Measurements from ENCODE around the gene FUS.
A peak's percentile ranks its signal among the peaks of the same experiment; 100 is the strongest.
"Not testable (repeated sequence)": the region's sequence is repeated elsewhere in the genome, so short reads cannot be mapped to it uniquely, and the experiment has no call there.

The FUS gene

DNA sequence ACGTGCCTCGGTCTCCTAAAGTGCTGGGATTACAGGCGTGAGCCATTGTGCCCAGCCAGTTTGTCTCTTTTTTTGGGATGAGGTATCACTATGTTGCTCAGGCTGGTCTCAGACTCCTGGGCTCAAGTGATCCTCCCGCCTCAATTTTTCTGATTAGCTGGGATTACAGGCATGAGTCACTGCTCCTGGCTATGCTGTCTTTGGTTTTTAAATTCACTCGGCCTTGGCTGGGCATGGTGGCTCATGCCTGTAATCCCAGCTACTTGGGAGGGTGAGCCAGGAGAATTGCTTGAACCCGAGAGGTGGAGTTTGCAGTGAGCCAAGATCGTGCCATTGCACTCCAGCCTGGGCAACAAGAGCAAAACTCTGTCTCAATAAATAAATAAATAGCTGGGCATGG, 35.5 kb upstream of the FUS start:
- not testable (repeated sequence) for DNase-seq

DNA sequence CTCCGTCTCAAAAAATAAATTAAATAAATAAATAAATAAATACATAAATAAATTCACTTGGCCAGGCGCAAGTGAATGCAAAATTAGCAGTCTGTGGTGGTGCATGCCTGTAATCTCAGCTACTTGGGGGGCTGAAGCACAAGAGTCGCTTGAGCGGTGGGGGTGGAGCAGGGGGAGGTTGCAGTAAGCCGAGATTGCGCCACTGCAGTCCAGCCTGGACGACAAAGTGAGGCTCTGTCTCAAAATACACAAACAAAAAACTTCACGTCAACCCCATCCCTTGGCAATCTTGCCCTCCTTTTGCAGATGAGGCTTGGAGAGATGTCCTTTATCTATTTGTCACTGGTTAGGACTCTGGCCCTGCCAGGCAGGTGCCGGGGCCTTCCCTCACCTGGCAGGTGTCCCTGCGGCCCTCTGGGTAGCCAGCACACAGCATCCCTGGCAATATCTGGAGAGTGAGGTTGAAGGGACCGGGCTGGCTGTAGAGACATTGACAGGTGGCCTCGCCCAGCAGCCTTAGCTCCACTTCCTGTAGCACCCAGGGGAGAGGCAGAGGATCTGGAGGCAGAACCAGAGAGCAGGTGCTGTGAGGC, 34.4 kb upstream of the FUS start:
- no peak for DNase-seq

DNA sequence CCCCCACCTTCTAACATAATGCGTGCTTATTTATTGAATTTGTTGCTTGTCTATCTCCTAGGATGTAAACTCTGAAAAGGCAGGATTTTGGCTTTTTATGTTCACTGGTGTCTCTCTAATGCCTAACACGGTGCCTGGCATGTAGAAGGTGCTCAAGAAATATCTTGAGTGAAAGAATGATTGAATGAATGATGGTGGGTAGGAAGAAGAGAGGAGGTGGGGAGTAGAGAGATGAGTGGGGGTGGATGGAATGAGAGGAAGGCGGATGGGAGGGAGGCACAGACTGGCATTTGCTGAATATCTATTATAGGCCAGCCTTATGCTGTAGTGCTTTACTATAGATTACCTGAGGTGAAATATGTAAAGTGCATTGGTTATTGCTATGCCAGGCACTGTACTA, 32.4 kb upstream of the FUS start:
- DNase-seq: no peak

DNA sequence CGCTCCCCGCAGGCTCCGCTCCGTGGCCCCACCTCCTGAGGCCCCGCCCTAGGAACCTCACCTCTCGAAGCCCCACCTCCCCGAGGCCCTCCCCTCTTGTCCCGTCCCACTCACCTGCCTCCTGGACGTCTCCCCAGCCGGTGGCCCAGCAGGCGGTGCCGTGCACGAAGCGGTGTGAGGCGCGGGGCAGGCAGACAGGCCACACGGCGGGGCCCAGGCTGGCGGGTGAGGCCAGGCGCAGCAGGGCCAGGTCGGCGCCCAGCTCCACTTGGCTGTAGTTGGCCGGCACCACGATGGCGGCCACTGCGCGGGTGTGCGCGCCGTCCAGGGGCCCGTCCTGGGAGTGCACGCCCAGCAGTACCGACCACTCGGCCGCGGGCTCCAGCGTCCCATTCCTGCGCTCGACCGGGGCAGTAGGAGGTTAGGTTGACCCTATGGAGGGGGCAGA, 31.6 kb upstream of the FUS start:
- no peak for DNase-seq

DNA sequence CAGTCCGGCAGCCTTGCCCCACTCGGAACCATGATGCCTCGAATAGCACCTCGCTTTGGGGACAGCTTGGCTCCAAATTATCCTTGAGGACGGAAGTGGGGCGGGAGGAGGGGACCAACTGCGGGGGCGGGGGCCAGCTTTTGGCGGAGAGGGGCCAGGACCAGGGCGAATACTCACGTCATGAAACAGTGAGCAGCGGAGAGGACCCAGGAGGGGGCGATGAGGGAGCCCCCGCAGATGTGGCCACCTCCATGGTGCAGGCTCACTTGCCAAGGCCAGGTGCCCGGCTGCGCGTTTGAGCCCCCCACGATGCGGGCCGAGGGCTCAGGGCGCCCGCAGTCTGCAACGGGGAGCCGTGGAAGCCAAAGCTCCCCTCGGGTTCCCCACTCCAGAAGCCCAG, 31.0 kb upstream of the FUS start:
- no peak for DNase-seq

DNA sequence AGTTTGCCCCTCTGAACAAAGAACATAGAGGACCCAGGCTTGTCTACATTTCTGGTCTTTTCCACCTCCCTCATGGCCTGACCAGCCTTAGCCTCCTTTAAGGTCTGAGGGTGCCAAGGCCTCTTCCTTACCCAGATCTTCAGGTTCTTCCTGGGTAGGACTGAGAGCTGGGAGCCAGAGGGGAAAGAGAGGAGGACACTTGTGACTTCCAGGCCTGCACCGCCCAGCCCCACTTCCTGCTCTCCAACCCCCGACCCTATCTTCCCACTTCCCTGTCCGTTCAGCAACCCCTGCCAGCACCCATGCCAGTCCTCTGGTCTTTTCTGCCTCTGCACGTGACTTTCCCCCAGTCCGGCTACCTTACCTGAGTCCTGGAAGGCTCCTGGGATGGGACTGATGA, 30.6 kb upstream of the FUS start:
- no peak for DNase-seq

DNA sequence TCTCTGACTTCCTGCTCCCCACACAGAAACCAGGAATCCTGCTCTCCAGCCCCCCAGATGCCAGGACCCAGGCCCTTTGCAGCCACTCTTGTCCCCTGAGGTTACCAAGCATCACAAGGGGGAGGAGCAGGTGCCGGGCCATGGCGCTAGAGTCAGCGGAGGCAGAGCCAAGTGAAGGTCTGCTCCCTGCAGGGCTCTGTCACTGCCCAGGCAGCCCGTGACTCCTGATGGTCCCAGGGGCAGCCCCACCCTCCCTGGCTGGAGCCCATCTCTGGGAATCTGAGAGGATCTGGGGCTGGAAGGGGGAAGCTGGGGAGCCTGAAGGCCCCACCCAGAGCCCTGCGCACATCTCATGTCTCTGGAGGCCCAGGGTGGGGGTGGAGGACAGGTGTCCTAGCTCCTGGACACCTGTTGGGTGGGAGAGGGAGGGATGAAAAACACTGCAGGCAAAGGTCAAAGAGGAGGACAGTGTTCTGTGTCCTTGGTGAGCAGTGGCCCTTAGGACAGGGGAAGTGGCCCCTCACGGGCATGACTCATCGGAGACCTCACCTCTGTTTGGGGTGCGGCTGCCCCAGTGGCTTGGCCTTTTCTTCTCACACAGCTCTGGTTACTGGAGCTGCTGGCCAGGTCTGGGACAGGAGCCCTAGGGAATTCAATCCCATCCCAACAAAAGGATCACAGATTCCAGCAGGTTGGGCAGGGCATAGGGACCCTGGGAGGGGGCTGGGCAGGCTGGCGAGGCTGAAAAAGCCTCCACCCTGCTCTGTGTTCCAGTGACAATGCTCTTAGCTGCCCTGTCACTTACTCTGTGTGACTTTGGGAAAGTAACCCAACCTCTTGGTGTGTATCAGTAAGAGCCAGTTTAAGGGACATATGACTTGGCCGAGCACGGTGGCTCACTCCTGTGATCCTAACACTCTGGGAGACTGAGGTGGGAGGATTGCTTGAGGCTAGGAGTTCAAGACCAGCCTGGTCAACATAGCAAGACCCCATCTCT, 29.7 kb upstream of the FUS start, which contains the start of gene PRSS36:
TSS of gene PRSS36 (minus strand) at position 173 of the 997 bp plus-strand sequence. CDS start at position 142, 31 bp downstream.
- DNase-seq: no peak

DNA sequence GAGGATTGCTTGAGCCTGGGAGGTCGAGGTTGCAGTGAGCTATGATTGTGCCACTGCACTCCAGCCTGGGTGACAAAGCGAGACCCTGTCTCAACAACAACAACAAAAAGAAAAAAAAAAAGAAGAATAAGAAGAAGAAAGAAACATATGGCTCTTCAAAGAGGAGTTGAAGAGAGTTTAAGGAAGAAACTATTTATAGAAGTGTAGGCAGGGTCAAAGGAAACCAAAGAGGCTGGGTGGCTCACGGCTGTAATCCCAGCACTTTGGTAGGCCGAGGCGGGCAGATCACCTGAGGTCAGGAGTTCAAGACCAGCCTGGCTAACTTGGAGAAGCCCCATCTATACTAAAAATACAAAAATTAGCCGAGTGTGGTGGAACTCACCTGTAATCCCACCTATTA, 29.0 kb upstream of the FUS start:
- not testable (repeated sequence) for DNase-seq

DNA sequence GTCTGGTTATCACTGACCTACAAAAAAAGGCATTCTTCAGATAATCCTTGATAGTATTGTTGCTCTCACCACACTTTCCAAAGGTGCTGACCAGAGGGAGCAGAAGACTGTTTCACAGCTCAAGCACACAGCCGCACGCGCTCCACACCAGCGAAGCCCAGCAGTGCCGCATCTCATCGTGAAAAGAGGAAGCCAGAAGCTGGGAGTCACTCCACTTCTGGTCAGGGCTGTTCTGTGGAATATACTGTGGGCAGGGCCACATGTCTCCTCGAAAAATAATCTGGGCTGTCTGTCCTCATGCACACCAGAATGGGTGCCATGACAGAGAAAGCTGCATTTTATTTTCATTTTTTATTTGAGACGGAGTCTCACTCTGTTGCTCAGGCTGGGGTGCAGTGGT, 22.8 kb upstream of the FUS start:
- DNase-seq: peak; percentile 53 to 70

DNA sequence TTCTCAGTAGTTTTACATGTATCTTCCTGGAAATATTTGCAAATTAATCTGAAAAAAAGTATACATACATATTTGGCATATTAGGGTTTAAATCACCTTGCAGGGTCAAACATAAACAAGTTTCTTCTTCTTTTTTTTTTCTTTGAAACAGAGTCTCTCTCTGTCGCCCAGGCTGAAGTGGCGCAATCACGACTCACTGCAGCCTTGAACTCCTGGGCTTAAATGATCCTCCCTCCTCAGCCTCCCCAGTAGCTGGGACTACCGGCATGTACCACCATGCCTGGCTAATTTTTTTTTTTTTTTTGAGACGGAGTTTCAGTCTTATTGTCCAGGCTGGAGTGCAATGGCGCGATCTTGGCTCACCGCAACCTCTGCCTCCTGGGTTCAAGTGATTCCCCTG, 12.6 kb upstream of the FUS start:
- no peak for DNase-seq

DNA sequence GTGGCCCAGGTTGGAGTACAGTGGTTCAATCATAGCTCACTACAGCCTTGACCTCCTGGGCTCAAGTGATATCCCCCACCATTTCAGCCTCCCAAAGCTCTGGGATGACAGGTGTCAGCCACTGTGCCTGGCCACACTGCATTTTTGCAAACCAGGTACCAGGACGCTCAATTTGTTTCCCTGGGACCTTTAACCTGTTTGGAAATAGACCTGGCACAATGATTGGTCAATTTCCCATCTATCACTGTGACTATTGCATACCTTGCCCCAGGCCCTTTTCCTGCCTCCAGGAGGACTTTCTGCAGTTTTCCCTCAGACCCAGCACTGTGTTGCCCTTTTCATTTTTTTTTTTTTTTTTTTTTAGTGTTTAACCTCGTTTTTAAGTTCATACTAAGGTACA, 11.1 kb upstream of the FUS start:
- DNase-seq: no peak

DNA sequence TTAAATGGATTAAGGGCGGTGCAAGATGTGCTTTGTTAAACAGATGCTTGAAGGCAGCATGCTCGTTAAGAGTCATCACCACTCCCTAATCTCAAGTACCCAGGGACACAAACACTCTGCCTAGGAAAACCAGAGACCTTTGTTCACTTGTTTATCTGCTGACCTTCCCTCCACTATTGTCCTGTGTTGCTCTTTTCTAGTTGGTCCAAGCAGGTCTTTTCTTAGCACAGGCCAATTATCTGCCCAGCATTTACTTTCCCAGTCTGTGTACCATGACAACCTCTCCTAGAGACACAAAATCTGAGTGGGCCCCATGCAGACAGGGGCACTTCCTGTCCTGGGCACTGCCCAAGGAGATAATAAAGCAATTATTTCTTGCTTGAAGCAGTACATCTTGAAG, 9.9 kb upstream of the FUS start:
- not testable (repeated sequence) for DNase-seq

DNA sequence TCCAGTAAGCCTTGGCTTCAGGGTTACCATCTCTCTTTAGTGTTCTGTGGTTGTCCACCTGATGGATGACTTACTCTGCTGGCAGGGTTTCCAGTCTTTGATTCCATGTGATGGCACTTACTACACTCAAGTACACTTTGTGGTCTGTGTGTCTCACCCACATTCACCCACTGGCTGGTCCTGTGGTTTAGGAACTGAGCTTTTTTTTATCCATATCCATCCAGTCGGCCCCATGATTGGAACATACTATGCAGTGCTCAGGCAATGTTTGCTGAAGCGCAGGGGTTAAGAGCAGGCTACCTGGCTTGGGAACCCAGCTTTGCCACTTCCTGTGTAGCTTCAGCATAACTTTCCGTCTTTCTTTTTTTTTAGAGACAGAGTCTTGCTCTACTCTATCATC, 2.8 kb upstream of the FUS start:
- peak; percentile 23 to 48 for DNase-seq

DNA sequence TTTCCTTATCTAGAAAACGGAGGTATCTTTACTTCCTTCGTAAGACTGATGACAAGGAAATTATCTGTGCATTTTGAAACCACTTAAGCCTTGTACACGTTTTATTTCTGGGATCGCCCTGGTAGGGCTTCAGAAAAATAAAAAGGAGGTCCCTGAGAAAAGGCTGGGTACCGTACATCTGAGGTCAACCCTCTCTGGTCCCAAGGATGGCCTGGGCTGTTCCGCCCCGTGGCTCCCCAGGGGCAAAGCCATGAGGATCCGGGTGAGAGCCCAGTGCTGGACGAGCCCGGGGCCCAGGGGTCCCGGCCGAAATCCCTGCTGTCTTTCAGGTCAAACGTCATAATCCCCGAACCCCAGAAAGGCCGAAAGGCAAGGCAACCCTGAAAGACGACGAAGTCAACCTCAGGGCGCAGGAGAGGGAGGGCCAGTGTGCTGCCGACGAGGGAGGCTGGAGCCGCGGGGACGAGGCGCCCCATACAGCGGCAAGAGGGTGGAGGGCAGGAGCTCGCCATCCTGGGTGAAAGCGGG, 656 bp upstream of the FUS start:
- peak in 1 of 2 experiments; percentile 57 for DNase-seq

DNA sequence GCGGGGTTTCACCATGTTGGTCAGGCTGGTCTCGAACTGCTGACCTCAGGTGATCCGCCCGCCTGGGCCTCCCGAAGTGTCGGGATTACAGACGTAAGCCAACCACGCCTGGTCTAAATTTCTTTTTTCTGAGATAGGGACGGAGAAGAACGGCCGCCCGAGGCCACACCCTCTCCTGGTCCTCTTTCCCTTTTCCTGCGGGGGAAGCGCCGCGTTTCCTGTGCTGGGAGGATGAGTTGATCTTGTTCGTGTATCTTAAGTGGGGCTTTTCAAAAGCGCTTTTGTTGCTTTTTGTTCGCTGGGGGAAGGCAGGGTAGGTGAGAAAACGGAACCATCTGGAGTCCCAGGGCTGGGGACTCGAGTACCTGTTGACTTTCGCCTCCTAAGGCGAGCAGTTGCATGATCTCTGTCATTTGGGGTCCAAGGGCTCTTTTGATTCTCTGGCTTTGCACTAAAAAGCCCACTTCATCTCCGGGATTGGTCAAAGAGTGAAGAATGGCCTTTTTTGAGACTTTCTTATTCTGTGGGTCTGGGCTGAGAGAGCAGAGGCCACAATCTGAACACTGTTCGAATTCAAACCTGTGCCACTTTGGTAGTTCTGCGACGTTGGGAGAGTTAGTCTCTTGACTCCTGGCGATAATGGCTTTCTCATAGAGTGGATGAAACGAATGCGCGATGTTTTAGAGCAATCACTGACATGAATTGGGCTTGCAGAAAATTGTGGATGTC, 1.3 kb downstream of the FUS start:
- DNase-seq: peak; percentile 20 to 38

DNA sequence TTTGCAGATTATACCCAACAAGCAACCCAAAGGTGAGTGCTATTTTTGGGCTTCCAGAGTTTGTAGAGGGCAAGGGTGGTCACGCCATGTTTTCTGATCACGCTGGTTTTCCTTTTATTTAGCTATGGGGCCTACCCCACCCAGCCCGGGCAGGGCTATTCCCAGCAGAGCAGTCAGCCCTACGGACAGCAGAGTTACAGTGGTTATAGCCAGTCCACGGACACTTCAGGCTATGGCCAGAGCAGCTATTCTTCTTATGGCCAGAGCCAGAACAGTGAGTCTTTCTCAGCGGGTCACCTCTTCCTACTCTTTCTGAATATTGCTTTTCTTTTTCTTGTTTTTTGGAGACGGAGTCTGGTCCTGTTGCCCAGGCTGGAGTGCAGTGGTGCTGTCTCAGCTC, 2.5 kb downstream of the FUS start:
- DNase-seq: no peak

DNA sequence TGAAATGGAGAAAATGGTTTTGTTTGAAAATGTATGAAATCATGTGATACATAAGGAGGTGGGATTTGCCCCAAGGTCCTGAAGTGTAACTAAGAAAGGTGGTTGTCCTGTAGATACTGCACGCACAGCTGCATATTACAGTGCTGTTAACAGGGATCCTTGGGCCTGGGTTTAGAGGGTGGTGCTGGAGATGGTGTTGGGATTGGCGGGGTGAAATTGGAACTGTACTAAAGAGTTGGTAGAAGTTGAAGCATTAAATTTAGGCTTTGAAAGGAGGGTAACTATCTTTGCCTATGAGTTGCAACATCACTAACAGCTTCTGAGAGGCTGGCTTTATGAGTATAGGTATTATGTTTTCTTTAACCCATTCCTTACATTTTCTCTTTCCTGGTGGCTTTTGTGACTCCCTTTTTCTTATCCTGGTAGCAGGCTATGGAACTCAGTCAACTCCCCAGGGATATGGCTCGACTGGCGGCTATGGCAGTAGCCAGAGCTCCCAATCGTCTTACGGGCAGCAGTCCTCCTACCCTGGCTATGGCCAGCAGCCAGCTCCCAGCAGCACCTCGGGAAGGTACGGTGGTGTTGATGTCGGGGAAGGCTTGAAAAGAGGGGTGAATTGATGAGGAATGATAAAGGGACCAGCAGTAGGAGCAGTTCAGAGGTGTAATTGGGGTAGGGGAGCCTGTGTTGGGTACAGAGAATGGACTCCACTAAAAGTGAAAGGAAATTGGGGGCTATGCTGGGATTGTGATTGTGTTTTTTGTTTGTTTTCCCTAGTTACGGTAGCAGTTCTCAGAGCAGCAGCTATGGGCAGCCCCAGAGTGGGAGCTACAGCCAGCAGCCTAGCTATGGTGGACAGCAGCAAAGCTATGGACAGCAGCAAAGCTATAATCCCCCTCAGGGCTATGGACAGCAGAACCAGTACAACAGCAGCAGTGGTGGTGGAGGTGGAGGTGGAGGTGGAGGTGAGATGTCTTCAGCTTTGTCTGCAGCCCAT, 3.8 kb downstream of the FUS start:
- no peak for DNase-seq

DNA sequence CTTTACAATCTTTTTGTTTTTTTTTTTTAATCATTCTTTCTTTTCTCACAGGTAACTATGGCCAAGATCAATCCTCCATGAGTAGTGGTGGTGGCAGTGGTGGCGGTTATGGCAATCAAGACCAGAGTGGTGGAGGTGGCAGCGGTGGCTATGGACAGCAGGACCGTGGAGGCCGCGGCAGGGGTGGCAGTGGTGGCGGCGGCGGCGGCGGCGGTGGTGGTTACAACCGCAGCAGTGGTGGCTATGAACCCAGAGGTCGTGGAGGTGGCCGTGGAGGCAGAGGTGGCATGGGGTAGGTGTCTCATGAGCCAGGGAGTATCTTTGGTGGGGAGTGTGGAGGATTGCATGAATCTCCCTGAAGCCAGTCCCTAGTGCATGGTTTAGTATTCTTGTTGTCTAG, 4.9 kb downstream of the FUS start:
- DNase-seq: no peak

DNA sequence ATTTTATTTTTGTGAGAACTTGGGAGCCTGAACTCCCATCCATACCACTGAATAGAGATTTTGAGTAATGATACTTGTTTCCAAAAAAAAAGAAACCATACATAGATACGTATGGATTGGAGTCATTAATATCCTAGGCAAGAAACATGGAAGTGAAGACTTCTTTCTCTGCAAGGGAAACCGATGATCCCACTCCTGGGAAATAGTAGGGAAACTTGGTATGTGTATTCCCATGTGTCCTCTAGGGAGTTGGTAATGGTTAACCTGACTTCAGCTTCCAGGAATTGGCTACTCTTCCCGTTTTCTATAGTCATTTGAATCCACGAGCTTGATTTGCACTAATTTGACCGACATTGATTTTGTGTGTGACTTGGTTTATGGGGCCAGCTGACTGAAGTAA, 5.4 kb downstream of the FUS start:
- DNase-seq: no peak

DNA sequence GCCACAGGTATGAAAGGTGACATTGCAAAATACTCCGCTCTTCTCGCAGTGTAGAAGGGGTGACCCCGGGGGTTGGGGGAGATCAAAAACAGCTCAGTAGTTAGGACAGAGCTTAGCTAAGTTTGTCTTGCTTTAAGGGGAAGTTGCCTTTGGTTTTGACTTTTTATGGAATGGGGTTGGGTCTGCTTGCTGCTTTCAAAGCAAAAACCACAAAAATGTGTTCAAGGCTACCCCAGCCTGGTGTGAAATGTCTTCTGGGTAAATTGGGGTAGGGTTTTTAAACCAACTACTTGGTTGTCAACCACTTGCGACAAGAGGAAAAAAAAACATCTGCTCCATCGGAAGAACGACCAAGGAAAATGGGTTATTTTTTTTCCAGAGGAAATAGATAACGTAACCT, 6.2 kb downstream of the FUS start:
- no peak for DNase-seq

DNA sequence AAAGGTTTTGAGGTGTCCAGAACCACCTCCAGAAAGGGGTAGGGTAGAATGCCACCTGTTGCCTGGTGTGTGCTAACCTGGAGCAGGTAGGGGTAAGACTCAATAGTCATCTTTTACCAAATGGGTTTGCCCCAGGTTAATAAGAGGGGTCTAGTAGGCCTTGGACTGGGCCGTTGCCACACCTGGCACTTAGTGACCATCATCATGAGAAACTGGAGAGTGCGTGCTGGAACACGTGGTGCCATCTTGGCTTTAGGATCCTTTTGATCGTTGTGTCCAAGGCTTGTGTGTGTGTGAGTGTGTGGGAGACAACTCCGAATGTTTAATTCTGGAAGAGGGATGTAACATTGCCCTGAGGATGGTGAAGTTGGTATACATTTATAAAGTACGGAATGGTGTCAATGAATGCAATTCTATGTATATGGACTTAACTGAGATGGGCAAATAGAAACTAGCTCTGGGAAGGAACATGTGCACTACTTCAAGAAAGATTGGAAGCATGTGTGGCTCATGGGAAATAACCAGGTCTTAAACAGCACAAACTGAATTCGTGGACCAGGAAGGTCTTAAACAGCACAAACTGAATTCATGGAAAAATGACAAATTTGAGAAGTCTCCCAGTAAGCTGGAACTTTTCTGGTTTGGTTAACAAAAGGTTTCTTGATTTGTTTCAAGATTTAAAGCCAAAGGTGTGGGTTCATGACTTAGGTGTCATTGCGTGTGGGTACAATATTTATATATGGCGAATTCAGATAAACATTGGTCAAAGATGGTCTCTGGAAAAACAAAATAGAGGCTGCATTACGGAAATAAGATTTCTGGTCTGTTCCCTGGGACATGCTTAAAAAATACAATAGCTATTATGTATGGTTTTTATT, 7.2 kb downstream of the FUS start:
- DNase-seq: no peak

Measured in AML-193 (cell line).